ENCODE data around the gene RUNX2. TPM values are rescaled to one million over a fixed set of nuclear protein-coding genes. Genes with fewer than 3 reads are reported as not detected.

RUNX2 gene
- total and polyA plus RNA-seq, 12 donors, result 0.20 to 3.0 (median 1.6) TPM

DNA sequence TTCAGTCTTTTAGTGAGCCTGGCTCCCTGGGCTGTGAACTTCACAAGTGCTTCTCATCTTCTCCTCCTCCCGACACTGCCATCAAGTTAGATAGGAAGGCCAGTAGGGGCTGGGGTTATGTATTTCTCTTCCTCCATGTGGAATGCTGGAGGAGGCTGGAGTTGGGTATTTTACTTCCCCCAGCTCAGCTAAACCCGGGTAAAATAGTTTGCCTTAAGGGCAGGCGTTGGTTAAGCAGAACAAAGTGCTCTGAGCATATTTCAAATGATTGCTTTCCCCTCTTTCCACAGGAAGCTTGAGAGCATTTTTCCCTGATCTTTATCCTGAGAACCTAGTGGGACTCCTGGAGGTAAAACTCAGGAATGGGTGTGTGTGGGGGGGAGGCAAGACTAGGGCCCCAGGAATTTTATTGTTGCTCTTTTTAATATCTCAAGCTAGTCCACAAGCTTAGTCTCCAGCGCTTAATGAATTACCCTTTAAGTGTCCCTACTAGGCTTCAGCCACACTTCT, 66.5 kb downstream of the RUNX2 start:
- TF ChIP-seq, protein P1, sequence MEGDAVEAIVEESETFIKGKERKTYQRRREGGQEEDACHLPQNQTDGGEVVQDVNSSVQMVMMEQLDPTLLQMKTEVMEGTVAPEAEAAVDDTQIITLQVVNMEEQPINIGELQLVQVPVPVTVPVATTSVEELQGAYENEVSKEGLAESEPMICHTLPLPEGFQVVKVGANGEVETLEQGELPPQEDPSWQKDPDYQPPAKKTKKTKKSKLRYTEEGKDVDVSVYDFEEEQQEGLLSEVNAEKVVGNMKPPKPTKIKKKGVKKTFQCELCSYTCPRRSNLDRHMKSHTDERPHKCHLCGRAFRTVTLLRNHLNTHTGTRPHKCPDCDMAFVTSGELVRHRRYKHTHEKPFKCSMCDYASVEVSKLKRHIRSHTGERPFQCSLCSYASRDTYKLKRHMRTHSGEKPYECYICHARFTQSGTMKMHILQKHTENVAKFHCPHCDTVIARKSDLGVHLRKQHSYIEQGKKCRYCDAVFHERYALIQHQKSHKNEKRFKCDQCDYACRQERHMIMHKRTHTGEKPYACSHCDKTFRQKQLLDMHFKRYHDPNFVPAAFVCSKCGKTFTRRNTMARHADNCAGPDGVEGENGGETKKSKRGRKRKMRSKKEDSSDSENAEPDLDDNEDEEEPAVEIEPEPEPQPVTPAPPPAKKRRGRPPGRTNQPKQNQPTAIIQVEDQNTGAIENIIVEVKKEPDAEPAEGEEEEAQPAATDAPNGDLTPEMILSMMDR (IDR thresholded peaks at IDR 0.05), result no peak
- Histone ChIP-seq H3K36me3 (no peaks in the 10 kb centered on the region), H3K4me3 (no peak overlapping the region), H3K27ac (no peak overlapping the region), H3K4me1 (no peaks in the 10 kb centered on the region), H3K27me3 (peaks cover 0 to 4% (median 0%) of the 10 kb centered on the region in 7 donors), H3K9me3 (peaks cover 0 to 13% (median 0%) of the 10 kb centered on the region in 11 donors)
- ATAC-seq (no peak), DNase-seq (no peak)
- WGBS, 2 donors, result 75 to 85% methylated on average over 4 of the region's 4 CpGs
- intact Hi-C loops (cut with DNase I), result no loop called here

DNA sequence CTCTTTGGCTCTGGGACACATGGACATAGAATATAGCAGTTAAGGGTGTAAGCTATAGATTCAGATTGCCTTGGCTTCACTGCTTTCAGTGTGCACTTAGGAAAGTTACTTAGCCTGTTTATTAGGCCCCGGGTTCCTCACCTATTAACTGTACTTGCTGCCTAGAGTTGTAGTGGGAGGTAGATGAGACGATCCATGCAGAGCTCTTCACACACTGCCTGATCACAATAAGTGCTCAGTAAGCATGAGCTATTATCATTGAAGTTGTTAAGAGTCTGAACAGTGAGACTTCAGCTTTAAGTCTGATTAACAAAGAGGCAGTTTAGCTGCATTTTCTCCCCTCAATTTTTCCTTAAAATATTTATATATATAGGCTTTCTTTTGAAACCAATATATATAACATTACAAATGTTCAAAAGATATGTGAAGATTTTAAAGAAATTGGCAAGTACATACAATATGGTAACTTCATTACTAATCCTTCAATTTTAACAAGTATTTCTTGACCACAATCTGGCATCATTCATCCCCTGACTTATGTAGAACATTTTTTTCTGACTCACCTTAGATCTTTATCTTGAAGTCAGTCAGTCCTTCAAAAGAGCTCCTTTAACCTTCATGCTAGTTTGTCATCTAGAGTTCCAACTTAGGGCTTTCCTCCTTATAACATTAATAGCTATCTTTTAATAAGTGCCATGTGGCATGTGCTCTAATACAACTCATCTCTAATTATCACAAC, 70.1 kb downstream of the RUNX2 start:
- Histone ChIP-seq H3K4me1 (no peaks in the 10 kb centered on the region), H3K27me3 (peaks cover 0 to 5% (median 0%) of the 10 kb centered on the region in 7 donors), H3K9me3 (peaks cover 0 to 2% (median 0%) of the 10 kb centered on the region in 11 donors), H3K36me3 (no peaks in the 10 kb centered on the region), H3K4me3 (no peak overlapping the region), H3K27ac (no peak overlapping the region)
- TF ChIP-seq, protein P1 (IDR thresholded peaks at IDR 0.05), result no peak
- 74 to 78% methylated on average over 2 of the region's 2 CpGs for WGBS, 2 donors
- DNase-seq, result no peak
- intact Hi-C loops (cut with DNase I), result no loop called here
- ATAC-seq, result no peak

DNA sequence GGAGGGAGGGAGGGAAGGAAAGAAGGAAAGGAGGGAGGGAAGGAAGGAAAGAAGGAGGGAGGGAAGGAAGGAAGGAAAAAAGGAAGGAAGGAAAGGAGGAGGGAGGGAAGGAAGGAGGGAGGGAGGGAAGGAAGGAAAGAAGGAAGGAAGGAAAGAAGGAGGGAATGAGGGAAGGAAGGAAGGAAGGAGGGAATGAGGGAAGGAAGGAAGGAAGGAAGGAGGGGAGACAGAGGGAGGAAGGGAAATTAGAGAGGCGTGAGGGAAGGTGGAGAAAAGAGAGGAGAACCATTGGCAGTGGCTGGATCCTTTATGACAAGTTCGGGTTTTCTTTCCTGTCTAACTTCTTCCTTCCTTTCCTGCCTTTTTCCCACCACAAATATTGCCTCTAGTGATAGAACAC, 71.9 kb downstream of the RUNX2 start:
- TF ChIP-seq, protein P1 (IDR thresholded peaks at IDR 0.05), result no peak
- intact Hi-C loops (cut with DNase I), result no loop called here
- H3K27me3 ChIP-seq, result peaks cover 0 to 13% (median 0%) of the 10 kb centered on the region in 7 donors
- WGBS, 2 donors, result 78 to 85% methylated on average over 2 of the region's 2 CpGs
- H3K4me1 ChIP-seq, result no peaks in the 10 kb centered on the region
- no peaks in the 10 kb centered on the region for H3K9me3 ChIP-seq
- H3K36me3 ChIP-seq, result no peaks in the 10 kb centered on the region
- ATAC-seq (no peak), DNase-seq (no peak)
- H3K27ac ChIP-seq, result no peak overlapping the region
- no peak overlapping the region for H3K4me3 ChIP-seq

DNA sequence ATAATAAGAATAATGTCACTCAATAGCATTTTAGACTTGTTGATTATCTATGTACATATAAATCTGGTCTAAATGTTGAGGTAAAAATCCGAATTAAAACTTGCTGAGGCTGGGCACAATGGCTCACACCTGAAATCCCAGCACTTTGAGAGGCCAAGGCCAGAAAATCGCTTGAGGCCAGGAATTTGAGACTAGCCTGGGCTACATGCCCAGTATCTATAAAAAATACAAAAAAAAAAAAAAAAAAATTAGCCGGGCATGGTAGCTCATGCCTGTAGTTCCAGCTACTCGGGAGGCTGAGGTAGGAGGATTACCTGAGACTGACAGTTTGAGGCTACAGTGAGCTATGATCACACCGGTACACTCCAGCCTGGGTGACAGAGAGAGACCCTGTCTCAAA, 83.8 kb downstream of the RUNX2 start:
- no peak for ATAC-seq
- DNase-seq, result no peak
- Histone ChIP-seq H3K36me3 (no peaks in the 10 kb centered on the region), H3K27me3 (peaks cover 0 to 25% (median 14%) of the 10 kb centered on the region in 7 donors), H3K27ac (no peak overlapping the region), H3K4me1 (no peaks in the 10 kb centered on the region), H3K4me3 (no peak overlapping the region), H3K9me3 (no peaks in the 10 kb centered on the region)
- intact Hi-C loops (cut with DNase I), result loop anchor here in 3 of 10 donors (10.0 kb wide), 2 partner anchors 503 to 757 kb away; no protein-coding TSS in a partner anchor
- WGBS, 2 donors, result 84 to 89% methylated on average over 5 of the region's 5 CpGs
- TF ChIP-seq, protein P1 (IDR thresholded peaks at IDR 0.05), result no peak
